MM.1S (cell line): ENCODE measurements around the gene CFAP90.

Source experiments
- CTCF ChIP-seq: fragments of 300-600 bp; sonication (generic); IDR thresholded peaks from 2 replicates; pipeline ENCODE4 v1.5.1; 2016; ENCODE audit warnings: antibody characterized with exemption, low read length, mixed read lengths
- EZH2 ChIP-seq: fragments of 300-600 bp; sonication (generic); optimal IDR thresholded peaks from 2 replicates; pipeline ENCODE3; 2017; ENCODE audit warnings: low read depth, mild to moderate bottlenecking, antibody characterized with exemption, low read length, mixed read lengths
- EZH2phosphoT487 ChIP-seq: fragments of 300-600 bp; sonication (generic); IDR thresholded peaks from 2 replicates; pipeline ENCODE4 v1.6.1; 2018; ENCODE audit warnings: antibody characterized with exemption, low read length

- TF ChIP-seq CTCF (no peak), EZH2 (no peak), EZH2phosphoT487 (no peak)
These were observed 48.1 kb downstream of the CFAP90 start for GRCh38 chr5:7802855-7803254.
